Duodenal mucosa (tissue), 2 donors: ENCODE results near the gene RGS10.

Source experiments
- H3K27ac ChIP-seq: one replicate; pipeline ENCODE4 v1.7.0; 2013; ENCODE audit warnings: low read depth, low read length
- H3K27me3 ChIP-seq, 2 donors: one replicate each; pipeline ENCODE4 v1.7.0; 2013; ENCODE audit warnings: low read length in 2 of 2, control low read depth in 1 of 2; ENCODE audit not compliant: insufficient read depth in 2 of 2, control insufficient read depth in 1 of 2
- H3K36me3 ChIP-seq, 2 donors: one replicate each; pipeline ENCODE4 v1.7.0; 2013; ENCODE audit warnings: low read length in 2 of 2, control low read depth in 1 of 2; ENCODE audit not compliant: insufficient read depth in 2 of 2, control insufficient read depth in 1 of 2
- H3K4me1 ChIP-seq, 2 donors: one replicate each; pipeline ENCODE4 v1.7.0; 2013; ENCODE audit warnings: low read length in 2 of 2, control low read depth in 1 of 2; ENCODE audit not compliant: insufficient read depth in 2 of 2, control insufficient read depth in 1 of 2
- H3K4me3 ChIP-seq, 2 donors: one replicate each; pipeline ENCODE4 v1.7.0; 2013; ENCODE audit warnings: low read length in 2 of 2, low read depth in 1 of 2
- H3K9ac ChIP-seq, 2 donors: one replicate each; pipeline ENCODE4 v1.7.0; 2013; ENCODE audit warnings: low read length in 2 of 2, low read depth in 1 of 2
- H3K9me3 ChIP-seq, 2 donors: one replicate each; pipeline ENCODE4 v1.7.0; 2013; ENCODE audit warnings: low read length in 2 of 2, control low read depth in 1 of 2; ENCODE audit not compliant: control insufficient read depth in 1 of 2

RGS10 gene

GRCh38 chr10:119518936-119519335 lies 23.6 kb downstream of the RGS10 start:
- H3K4me3 ChIP-seq, result no peak overlapping the region
- peaks cover 0 to 14% of the 10 kb centered on the region in 2 donors for H3K36me3 ChIP-seq
- no peak overlapping the region for H3K27ac ChIP-seq
- no peaks in the 10 kb centered on the region for H3K27me3 ChIP-seq
- H3K4me1 ChIP-seq, result peaks cover 16 to 21% of the 10 kb centered on the region in 2 donors
- no peak overlapping the region for H3K9ac ChIP-seq
- no peaks in the 10 kb centered on the region for H3K9me3 ChIP-seq

DNA sequence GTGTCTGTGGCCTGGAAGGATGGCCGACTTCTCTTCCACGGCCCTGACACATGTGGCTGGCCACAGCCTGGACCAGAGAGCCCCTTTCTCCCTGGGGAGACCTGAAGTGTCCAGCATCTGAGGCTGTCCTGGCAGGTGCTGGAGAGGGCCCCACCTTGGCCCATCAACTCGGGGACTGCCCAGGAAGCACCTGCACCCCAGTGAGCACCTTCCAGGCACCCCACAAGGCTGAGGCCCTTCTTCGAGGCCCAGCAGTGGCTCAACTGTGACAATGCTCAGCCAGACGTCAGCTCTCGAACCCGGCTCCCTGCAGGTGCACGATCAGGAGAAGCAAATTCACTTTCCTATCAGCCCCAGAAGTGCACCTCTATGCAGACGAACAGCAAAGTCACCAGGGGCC lies 24.3 kb downstream of the RGS10 start:
- no peaks in the 10 kb centered on the region for H3K9me3 ChIP-seq
- no peaks in the 10 kb centered on the region for H3K27me3 ChIP-seq
- no peak overlapping the region for H3K4me3 ChIP-seq
- peaks cover 3 to 14% of the 10 kb centered on the region in 2 donors for H3K36me3 ChIP-seq
- peak overlapping the region; percentile 42 for H3K27ac ChIP-seq
- H3K9ac ChIP-seq, result no peak overlapping the region
- peaks cover 16 to 21% of the 10 kb centered on the region in 2 donors for H3K4me1 ChIP-seq

- Histone ChIP-seq H3K36me3 (peaks cover 3 to 11% of the 10 kb centered on the region in 2 donors), H3K27ac (peak overlapping the region; percentile 15), H3K4me1 (peaks cover 16 to 21% of the 10 kb centered on the region in 2 donors), H3K9me3 (no peaks in the 10 kb centered on the region), H3K4me3 (peak overlapping the region; percentile 1 to 29), H3K27me3 (no peaks in the 10 kb centered on the region), H3K9ac (no peak overlapping the region)
These were observed 25.0 kb downstream of the RGS10 start for GRCh38 chr10:119517235-119518141.

- H3K9ac ChIP-seq, result no peak overlapping the region
- H3K4me1 ChIP-seq, result peaks cover 16 to 21% of the 10 kb centered on the region in 2 donors
- H3K4me3 ChIP-seq, result peak overlapping the region in 1 of 2 donors; percentile 1
- no peaks in the 10 kb centered on the region for H3K27me3 ChIP-seq
- H3K9me3 ChIP-seq, result no peaks in the 10 kb centered on the region
- H3K36me3 ChIP-seq, result peaks cover 3 to 7% of the 10 kb centered on the region in 2 donors
- H3K27ac ChIP-seq, result peak overlapping the region; percentile 58
These were observed 25.9 kb downstream of the RGS10 start for GRCh38 chr10:119516381-119517234.

DNA sequence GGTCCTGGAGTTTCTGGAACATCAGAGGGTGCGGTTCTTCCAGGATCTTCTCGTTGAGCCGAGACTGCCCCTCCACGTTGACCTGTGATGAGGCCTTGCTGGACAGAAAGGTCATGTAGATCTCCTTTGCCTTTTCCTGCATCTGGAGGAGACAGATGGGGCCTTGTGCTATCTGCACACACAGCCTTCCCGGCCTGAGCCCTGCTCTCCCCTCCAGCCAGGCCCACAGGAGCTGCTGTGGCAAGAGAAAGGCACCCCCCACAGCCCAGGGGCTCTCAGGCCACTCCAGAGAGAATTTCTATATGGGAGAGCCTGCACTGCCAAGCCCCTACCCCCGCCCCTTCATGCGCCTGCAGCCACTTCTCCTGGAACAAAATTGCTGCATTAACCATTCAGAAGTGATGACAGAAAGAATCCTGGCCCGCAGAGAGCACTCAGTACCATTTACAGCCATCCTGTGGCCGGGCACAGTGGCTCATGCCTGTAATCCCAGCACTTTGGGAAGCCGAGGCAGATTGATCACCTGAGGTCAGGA lies 26.9 kb downstream of the RGS10 start:
- H3K36me3 ChIP-seq, result peaks cover 3 to 13% of the 10 kb centered on the region in 2 donors
- H3K9me3 ChIP-seq, result no peaks in the 10 kb centered on the region

GRCh38 chr10:119514819-119515218 lies 27.7 kb downstream of the RGS10 start:
- Histone ChIP-seq H3K27me3 (no peaks in the 10 kb centered on the region), H3K4me3 (no peak overlapping the region), H3K27ac (no peak overlapping the region), H3K4me1 (peaks cover 16 to 21% of the 10 kb centered on the region in 2 donors), H3K36me3 (peaks cover 3 to 13% of the 10 kb centered on the region in 2 donors), H3K9me3 (no peaks in the 10 kb centered on the region), H3K9ac (no peak overlapping the region)

More for the DNA sequence above, 26.9 kb downstream of the RGS10 start:
- Histone ChIP-seq H3K9ac (no peak overlapping the region), H3K4me3 (no peak overlapping the region), H3K4me1 (peaks cover 16 to 21% of the 10 kb centered on the region in 2 donors), H3K27ac (no peak overlapping the region), H3K27me3 (no peaks in the 10 kb centered on the region)

GRCh38 chr10:119511828-119512515 lies 30.5 kb downstream of the RGS10 start:
- Histone ChIP-seq H3K27me3 (no peaks in the 10 kb centered on the region), H3K4me1 (peaks cover 2 to 3% of the 10 kb centered on the region in 2 donors), H3K27ac (no peak overlapping the region), H3K9ac (no peak overlapping the region), H3K9me3 (no peaks in the 10 kb centered on the region), H3K36me3 (peaks cover 3 to 13% of the 10 kb centered on the region in 2 donors), H3K4me3 (no peak overlapping the region)

DNA sequence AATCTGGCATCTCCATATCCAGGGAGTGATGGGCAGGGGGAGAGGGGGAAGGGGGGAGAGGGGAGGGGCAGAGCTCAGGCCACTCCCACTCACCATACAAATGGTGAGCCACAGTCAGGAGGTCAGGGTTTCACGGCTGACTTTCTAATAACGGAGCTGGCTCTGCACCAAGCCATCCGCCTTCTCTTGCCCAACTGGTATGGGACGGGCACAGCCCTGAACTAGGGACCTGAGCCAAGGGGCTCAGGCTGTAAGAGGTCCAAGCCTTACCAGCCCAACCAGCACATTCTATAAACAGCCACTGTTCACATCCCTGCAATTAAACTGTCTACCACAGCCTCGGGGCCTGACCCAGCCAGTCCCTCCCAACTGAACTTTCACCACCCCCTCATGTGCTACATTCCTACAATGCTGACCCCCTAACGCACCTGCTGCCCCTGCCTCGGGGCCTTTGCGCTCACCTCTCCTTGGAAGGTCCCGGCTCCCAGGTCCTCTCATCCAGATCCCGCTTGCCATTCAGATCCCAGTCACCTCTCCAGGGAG lies 32.5 kb downstream of the RGS10 start:
- Histone ChIP-seq H3K27ac (no peak overlapping the region), H3K9me3 (no peaks in the 10 kb centered on the region), H3K9ac (no peak overlapping the region), H3K4me1 (peaks cover 3 to 9% of the 10 kb centered on the region in 2 donors), H3K4me3 (no peak overlapping the region), H3K36me3 (peaks cover 3 to 13% of the 10 kb centered on the region in 2 donors), H3K27me3 (no peaks in the 10 kb centered on the region)

DNA sequence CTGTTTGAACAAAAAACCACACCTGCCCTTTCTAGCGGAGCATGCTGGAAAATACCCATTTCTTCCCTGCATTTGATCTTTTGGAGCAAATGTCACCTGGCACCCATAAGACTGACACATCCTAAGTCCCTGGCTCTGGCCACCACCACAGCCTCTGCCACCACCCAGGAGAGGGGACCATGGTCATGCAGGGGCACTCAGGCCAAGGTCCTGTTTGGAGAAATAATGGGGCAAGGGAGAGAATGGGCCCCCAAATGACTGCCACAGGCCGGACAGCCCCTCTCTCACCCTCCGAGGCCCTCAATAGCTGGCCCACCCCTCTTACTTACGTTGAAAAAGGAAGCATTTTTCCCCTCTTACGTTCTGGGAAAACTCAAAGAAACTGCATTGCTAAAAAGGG lies 35.4 kb downstream of the RGS10 start:
- Histone ChIP-seq H3K9me3 (no peaks in the 10 kb centered on the region), H3K27ac (no peak overlapping the region), H3K27me3 (no peaks in the 10 kb centered on the region), H3K4me3 (no peak overlapping the region), H3K36me3 (peaks cover 0 to 10% of the 10 kb centered on the region in 2 donors), H3K4me1 (peaks cover 3 to 20% of the 10 kb centered on the region in 2 donors), H3K9ac (no peak overlapping the region)
